ENCODE results near the gene STIM2. TPM values are rescaled to one million over a fixed set of nuclear protein-coding genes. Genes with fewer than 3 reads are reported as not detected.
A peak's percentile ranks its signal among the peaks of the same experiment; 100 is the strongest.

STIM2 gene
- total RNA-seq, 1 donor from 2014 or later: 36.7 TPM

DNA sequence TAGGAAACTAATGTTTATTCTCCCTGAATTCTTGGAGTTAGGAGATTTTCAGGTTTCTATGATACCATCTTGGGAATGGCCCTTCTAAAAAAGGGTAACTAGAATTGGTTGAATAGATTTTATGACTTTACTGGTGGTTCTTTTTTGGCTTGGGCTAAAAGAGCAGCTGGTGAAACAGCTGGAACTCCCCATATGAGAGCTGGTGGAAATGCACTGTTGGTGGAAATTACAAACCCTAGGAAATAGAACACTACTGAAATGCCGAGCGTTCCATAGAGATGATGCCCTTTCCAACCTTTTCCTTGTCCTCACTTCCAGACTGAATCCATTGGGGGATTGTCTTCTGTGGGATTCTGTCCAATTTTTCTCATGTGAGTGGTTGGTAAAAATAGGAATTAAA lies 139.5 kb downstream of the STIM2 start:
- ATAC-seq (no peak), DNase-seq (no peak)
- Histone ChIP-seq H3K27me3 (no peaks in the 10 kb centered on the region), H3K4me1 (no peaks in the 10 kb centered on the region), H3K9me3 (no peaks in the 10 kb centered on the region), H3K4me3 (no peak overlapping the region), H3K27ac (no peak overlapping the region), H3K36me3 (no peaks in the 10 kb centered on the region)
- TF ChIP-seq CTCF (IDR thresholded peaks at IDR 0.05): no peak
- intact Hi-C loops (cut with DNase I): loop anchor here (10.0 kb wide), 1 partner anchor 145 kb away; no protein-coding TSS in a partner anchor

DNA sequence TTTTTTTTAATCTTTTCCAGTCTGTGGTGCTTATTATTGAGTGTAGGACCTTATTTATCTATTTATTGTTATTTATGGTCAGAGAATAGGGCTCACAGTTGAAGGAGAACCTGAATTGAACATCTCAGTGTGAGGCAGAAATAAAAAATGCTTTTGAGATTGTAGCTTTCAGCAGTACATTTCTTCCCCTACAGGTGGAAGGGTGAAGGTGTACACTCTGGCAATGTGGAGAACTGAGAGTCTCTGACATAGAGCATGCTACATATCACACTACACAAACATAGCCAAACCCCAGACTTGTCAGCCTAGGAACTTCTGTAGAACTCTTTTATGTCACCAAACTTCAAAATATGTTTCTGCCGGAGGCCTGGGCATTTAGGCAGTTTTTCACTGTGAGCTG lies 140.2 kb downstream of the STIM2 start:
- ATAC-seq: peak; percentile 64
- Histone ChIP-seq H3K36me3 (no peaks in the 10 kb centered on the region), H3K4me1 (no peaks in the 10 kb centered on the region), H3K27ac (no peak overlapping the region), H3K27me3 (no peaks in the 10 kb centered on the region), H3K9me3 (no peaks in the 10 kb centered on the region), H3K4me3 (no peak overlapping the region)
- DNase-seq: no peak
- TF ChIP-seq CTCF (IDR thresholded peaks at IDR 0.05): peak; percentile 21
- intact Hi-C loops (cut with DNase I): loop anchor here (10.0 kb wide), 1 partner anchor 146 kb away; no protein-coding TSS in a partner anchor

GRCh38 chr4:27001398-27002164 lies 140.9 kb downstream of the STIM2 start:
- no peaks in the 10 kb centered on the region for H3K36me3 ChIP-seq
- intact Hi-C loops (cut with DNase I): loop anchor here (10.0 kb wide), 1 partner anchor 147 kb away; no protein-coding TSS in a partner anchor
- H3K27me3 ChIP-seq: no peaks in the 10 kb centered on the region
- TF ChIP-seq CTCF (IDR thresholded peaks at IDR 0.05): no peak
- ATAC-seq (no peak), DNase-seq (no peak)
- no peaks in the 10 kb centered on the region for H3K9me3 ChIP-seq
- peaks cover 4% of the 10 kb centered on the region for H3K4me1 ChIP-seq
- H3K4me3 ChIP-seq: no peak overlapping the region
- H3K27ac ChIP-seq: no peak overlapping the region

DNA sequence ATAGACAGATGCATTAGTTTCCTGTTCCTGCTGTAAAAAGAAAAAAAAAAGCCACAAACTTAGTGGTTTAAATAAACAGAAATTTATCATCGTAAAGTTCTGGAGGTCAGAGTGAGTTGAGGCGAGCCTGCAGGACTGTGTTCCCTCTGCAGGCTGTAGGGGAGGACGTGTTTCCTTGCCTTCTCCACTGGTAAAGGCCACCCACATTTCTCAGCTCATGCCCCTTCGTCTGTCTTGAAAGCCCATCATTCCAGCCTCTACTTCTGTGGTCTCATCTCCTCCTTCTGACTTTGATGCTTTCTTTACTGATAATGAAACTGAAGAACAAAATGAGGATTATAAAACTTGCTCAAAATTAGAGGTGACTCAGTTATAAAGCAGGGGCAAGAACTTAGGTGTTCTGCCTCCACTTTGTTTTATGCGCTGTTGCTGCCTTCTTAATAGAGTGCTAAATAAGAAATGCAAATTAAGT lies 143.0 kb downstream of the STIM2 start:
- H3K4me3 ChIP-seq: no peak overlapping the region
- intact Hi-C loops (cut with DNase I): loop anchor here (10.0 kb wide), 1 partner anchor 149 kb away; no protein-coding TSS in a partner anchor
- no peak overlapping the region for H3K27ac ChIP-seq
- no peak for DNase-seq
- peaks cover 3% of the 10 kb centered on the region for H3K36me3 ChIP-seq
- no peaks in the 10 kb centered on the region for H3K9me3 ChIP-seq
- H3K4me1 ChIP-seq: peaks cover 15% of the 10 kb centered on the region
- no peaks in the 10 kb centered on the region for H3K27me3 ChIP-seq
- no peak for ATAC-seq
- TF ChIP-seq CTCF (IDR thresholded peaks at IDR 0.05): no peak

- ATAC-seq: no peak
- Histone ChIP-seq H3K36me3 (peaks cover 14% of the 10 kb centered on the region), H3K9me3 (no peaks in the 10 kb centered on the region), H3K27ac (no peak overlapping the region), H3K27me3 (no peaks in the 10 kb centered on the region), H3K4me1 (peaks cover 28% of the 10 kb centered on the region), H3K4me3 (no peak overlapping the region)
- no peak for DNase-seq
- no peak for TF ChIP-seq CTCF (IDR thresholded peaks at IDR 0.05)
- intact Hi-C loops (cut with DNase I): loop anchor here (10.0 kb wide), 1 partner anchor 151 kb away; no protein-coding TSS in a partner anchor
These were observed 144.9 kb downstream of the STIM2 start for GRCh38 chr4:27005501-27005900.
